Neutrophil (primary cell): ENCODE data around the gene CDH13.

Source experiments
- H3K27ac ChIP-seq: fragments of 200-600 bp; sonication (generic); 2 replicates; pipeline ENCODE4 v1.5.1; 2016; ENCODE audit warnings: mild to moderate bottlenecking, moderate library complexity
- H3K27me3 ChIP-seq: fragments of 200-600 bp; sonication (generic); 2 replicates; pipeline ENCODE4 v1.6.0; 2016; ENCODE audit warnings: mild to moderate bottlenecking
- H3K36me3 ChIP-seq: fragments of 200-600 bp; sonication (generic); 2 replicates; pipeline ENCODE4 v1.5.1; 2017
- H3K4me1 ChIP-seq, 2 experiments: fragments of 200-600 bp in 1 of 2; sonication (generic) in 1 of 2; 1 replicate in 1 of 2; 2 replicates in 1 of 2; pipeline versions ENCODE4 v1.5.1 to v1.6.1; 2013 to 2016; ENCODE audit warnings: low read depth in 1 of 2, low read length in 1 of 2, mild to moderate bottlenecking in 1 of 2, moderate library complexity in 1 of 2; ENCODE audit not compliant: control insufficient read depth in 1 of 2, insufficient read depth in 1 of 2
- H3K4me3 ChIP-seq, 2 experiments: fragments of 200-600 bp in 1 of 2; sonication (generic) in 1 of 2; 1 replicate in 1 of 2; 2 replicates in 1 of 2; pipeline ENCODE4 v1.5.1; 2013 to 2016; ENCODE audit warnings: low read depth in 1 of 2, low read length in 1 of 2, mild to moderate bottlenecking in 1 of 2, moderate library complexity in 1 of 2
- H3K9me3 ChIP-seq: fragments of 200-600 bp; sonication (generic); 2 replicates; pipeline ENCODE4 v1.5.1; 2016
- TF ChIP-seq, protein P1 (sequence below): fragments of 200-600 bp; sonication (generic); IDR thresholded peaks from 2 replicates; pipeline ENCODE4 v1.5.1; 2016; ENCODE audit warnings: antibody characterized with exemption

The CDH13 gene

DNA sequence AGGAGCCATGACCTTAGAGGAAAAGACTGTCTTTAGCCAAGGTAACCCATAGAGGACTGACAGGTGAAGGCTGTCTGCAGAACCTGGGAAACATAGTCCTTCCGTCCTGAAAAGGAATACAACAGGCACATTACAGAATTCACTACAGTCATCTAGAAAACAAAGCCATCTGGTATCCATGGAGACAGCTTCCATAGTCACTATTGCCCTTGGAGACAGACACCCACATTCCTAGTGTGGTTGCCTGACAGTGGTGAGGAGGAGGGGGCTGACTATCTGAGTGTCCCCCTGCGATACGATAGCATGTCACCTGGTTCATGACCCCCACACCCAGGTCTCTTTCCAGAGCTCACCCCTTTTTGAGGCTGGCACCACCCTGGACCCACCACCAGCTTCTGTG lies 254.7 kb downstream of the CDH13 start:
- Histone ChIP-seq H3K36me3 (no peaks in the 10 kb centered on the region), H3K27me3 (no peaks in the 10 kb centered on the region), H3K4me3 (no peak overlapping the region), H3K4me1 (no peaks in the 10 kb centered on the region), H3K9me3 (no peaks in the 10 kb centered on the region), H3K27ac (no peak overlapping the region)
- TF ChIP-seq, protein P1, sequence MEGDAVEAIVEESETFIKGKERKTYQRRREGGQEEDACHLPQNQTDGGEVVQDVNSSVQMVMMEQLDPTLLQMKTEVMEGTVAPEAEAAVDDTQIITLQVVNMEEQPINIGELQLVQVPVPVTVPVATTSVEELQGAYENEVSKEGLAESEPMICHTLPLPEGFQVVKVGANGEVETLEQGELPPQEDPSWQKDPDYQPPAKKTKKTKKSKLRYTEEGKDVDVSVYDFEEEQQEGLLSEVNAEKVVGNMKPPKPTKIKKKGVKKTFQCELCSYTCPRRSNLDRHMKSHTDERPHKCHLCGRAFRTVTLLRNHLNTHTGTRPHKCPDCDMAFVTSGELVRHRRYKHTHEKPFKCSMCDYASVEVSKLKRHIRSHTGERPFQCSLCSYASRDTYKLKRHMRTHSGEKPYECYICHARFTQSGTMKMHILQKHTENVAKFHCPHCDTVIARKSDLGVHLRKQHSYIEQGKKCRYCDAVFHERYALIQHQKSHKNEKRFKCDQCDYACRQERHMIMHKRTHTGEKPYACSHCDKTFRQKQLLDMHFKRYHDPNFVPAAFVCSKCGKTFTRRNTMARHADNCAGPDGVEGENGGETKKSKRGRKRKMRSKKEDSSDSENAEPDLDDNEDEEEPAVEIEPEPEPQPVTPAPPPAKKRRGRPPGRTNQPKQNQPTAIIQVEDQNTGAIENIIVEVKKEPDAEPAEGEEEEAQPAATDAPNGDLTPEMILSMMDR: no peak

- no peaks in the 10 kb centered on the region for H3K4me1 ChIP-seq
- no peak overlapping the region for H3K27ac ChIP-seq
- TF ChIP-seq, protein P1: no peak
- no peak overlapping the region for H3K4me3 ChIP-seq
- H3K36me3 ChIP-seq: no peaks in the 10 kb centered on the region
- no peaks in the 10 kb centered on the region for H3K9me3 ChIP-seq
- H3K27me3 ChIP-seq: no peaks in the 10 kb centered on the region
Measured at GRCh38 chr16:82882226-82882625, 255.5 kb downstream of the CDH13 start.

DNA sequence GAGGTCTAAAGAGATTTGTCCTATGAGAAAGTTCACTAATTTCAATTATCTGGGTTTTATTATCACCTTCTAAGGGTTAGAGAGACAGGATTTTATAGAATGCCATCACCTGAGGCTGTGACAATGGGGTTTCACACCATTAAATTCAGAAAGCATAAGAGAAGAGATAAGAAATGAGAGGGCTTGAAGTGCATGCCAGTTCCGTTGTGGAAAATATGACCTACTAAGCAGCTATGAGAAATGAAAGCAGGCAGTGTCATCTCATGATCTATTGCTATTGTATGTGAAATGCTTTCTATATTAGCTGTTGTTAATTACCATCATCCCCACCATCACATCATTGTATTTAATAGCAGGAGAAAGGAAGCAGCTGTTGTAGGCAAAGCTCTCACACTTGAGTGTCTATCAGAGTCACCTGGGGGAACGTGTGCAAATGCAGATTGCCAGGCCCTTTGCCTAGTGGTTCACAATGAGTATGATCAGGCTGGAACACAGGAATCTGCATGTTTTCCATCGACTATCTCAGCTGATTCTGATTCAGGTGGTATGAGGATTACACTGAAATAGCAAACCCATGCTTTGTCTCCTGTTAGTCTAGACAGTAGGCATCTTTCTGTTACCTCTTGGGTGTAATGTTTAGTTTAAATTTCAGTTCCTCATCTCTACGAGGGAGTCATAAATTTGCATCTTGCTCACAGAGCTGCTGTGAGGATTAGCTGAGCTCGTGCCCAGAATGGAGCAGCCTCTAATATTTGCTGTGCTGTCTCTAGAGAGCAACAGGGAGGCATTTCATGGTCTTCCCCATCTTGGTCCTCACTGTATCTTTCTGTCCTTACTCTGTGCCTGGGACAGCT lies 256.4 kb downstream of the CDH13 start:
- H3K4me1 ChIP-seq: no peaks in the 10 kb centered on the region
- H3K9me3 ChIP-seq: no peaks in the 10 kb centered on the region
- no peaks in the 10 kb centered on the region for H3K36me3 ChIP-seq
- H3K27ac ChIP-seq: no peak overlapping the region
- TF ChIP-seq, protein P1: no peak
- H3K4me3 ChIP-seq: no peak overlapping the region
- no peaks in the 10 kb centered on the region for H3K27me3 ChIP-seq

- TF ChIP-seq, protein P1: no peak
- Histone ChIP-seq H3K36me3 (no peaks in the 10 kb centered on the region), H3K27me3 (no peaks in the 10 kb centered on the region), H3K4me3 (no peak overlapping the region), H3K27ac (no peak overlapping the region), H3K9me3 (no peaks in the 10 kb centered on the region), H3K4me1 (no peaks in the 10 kb centered on the region)
Measured at GRCh38 chr16:82884320-82884898, 257.6 kb downstream of the CDH13 start.

DNA sequence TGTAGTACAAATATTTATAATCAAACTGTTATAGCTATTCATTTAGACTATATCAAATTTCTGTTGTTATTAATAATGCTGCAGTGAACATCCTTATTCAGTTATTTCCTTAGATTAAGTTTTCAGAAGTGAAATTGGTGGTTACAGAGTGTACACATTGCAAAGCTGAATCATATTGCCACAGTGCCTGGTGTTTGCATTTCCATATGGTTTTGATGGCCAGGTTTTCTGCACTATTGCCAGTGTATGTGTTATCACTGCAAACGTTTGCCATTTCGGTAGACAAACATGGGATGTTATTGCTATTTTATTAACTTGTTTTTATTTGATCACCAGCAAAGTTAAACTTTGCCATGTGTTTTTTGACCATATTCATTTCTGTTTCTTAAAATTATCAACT lies 259.4 kb downstream of the CDH13 start:
- Histone ChIP-seq H3K27me3 (no peaks in the 10 kb centered on the region), H3K9me3 (no peaks in the 10 kb centered on the region), H3K4me1 (no peaks in the 10 kb centered on the region), H3K4me3 (no peak overlapping the region), H3K27ac (no peak overlapping the region), H3K36me3 (no peaks in the 10 kb centered on the region)
- TF ChIP-seq, protein P1: no peak
